ENCODE results near the gene TMEM91. TPM values are rescaled to one million over a fixed set of nuclear protein-coding genes. Genes with fewer than 3 reads are reported as not detected.

TMEM91 gene
- total RNA-seq, 1 experiment from 2014 or later = 5.3 TPM

DNA sequence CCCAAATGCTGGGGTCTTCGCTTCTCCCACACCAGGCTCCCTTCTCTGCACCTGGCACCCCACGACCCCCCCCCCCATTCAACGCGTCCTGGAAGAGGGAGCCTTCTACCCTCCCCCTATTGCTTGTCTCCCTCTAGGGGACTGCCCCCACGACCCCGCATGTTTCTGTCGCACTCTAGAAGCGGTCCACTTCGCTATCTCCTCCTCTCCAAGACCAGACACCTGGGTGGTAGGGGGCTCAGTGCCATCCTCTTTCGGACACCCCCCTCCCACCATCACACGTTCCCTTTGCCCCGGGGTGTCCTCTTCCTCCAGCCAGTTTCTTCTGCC lies 24.1 kb upstream of the TMEM91 start:
- CTCF ChIA-PET = interaction anchor here (0.8 to 6.2 kb wide), 26 partner anchors 10 to 218 kb away, joined by 3 to 103 read pairs (median 6); partner anchors contain the start of genes B3GNT8, B9D2, CCDC97 and DMAC2
- H3K36me3 Mint-ChIP-seq = no peaks in the 10 kb centered on the region
- peaks cover 18% of the 10 kb centered on the region for H3K4me1 Mint-ChIP-seq
- TF ChIP-seq, protein P1, sequence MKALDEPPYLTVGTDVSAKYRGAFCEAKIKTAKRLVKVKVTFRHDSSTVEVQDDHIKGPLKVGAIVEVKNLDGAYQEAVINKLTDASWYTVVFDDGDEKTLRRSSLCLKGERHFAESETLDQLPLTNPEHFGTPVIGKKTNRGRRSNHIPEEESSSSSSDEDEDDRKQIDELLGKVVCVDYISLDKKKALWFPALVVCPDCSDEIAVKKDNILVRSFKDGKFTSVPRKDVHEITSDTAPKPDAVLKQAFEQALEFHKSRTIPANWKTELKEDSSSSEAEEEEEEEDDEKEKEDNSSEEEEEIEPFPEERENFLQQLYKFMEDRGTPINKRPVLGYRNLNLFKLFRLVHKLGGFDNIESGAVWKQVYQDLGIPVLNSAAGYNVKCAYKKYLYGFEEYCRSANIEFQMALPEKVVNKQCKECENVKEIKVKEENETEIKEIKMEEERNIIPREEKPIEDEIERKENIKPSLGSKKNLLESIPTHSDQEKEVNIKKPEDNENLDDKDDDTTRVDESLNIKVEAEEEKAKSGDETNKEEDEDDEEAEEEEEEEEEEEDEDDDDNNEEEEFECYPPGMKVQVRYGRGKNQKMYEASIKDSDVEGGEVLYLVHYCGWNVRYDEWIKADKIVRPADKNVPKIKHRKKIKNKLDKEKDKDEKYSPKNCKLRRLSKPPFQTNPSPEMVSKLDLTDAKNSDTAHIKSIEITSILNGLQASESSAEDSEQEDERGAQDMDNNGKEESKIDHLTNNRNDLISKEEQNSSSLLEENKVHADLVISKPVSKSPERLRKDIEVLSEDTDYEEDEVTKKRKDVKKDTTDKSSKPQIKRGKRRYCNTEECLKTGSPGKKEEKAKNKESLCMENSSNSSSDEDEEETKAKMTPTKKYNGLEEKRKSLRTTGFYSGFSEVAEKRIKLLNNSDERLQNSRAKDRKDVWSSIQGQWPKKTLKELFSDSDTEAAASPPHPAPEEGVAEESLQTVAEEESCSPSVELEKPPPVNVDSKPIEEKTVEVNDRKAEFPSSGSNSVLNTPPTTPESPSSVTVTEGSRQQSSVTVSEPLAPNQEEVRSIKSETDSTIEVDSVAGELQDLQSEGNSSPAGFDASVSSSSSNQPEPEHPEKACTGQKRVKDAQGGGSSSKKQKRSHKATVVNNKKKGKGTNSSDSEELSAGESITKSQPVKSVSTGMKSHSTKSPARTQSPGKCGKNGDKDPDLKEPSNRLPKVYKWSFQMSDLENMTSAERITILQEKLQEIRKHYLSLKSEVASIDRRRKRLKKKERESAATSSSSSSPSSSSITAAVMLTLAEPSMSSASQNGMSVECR (CRISPR knock-in tag; IDR thresholded peaks at IDR 0.05; ENCODE audit: borderline replicate concordance) = no peak
- TF ChIP-seq SOX15 (CRISPR knock-in tag; IDR thresholded peaks at IDR 0.05) (no peak), RELA (CRISPR knock-in tag; IDR thresholded peaks at IDR 0.05; ENCODE audit: borderline replicate concordance) (no peak), FOXP1 (CRISPR knock-in tag; IDR thresholded peaks at IDR 0.05; ENCODE audit: borderline replicate concordance) (no peak), GTF2I (CRISPR knock-in tag; conservative IDR thresholded peaks at IDR 0.05) (no peak), ZNF317 (CRISPR knock-in tag; IDR thresholded peaks at IDR 0.05; ENCODE audit: borderline replicate concordance, low read depth) (no peak), GRHL2 (CRISPR knock-in tag; IDR thresholded peaks at IDR 0.05; ENCODE audit: insufficient replicate concordance, severe bottlenecking) (no peak), NFE2L1 (CRISPR knock-in tag; IDR thresholded peaks at IDR 0.05) (no peak), HMGA2 (CRISPR knock-in tag; IDR thresholded peaks at IDR 0.05) (no peak)
- H3K9me3 Mint-ChIP-seq = no peaks in the 10 kb centered on the region
- ATAC-seq = no peak
- peaks cover 58% of the 10 kb centered on the region for H3K27me3 Mint-ChIP-seq (ENCODE audit: low read depth)
- no peak for DNase-seq (ENCODE audit: low spot score)
- peak overlapping the region; percentile 89 for H3K4me3 Mint-ChIP-seq
- POLR2A ChIA-PET = interaction anchor here (0.6 to 1.0 kb wide), 3 partner anchors 11 to 25 kb away, joined by 3 to 4 read pairs (median 4); partner anchors contain the start of gene B9D2
- no peak overlapping the region for H3K27ac Mint-ChIP-seq

- ATAC-seq (peak; percentile 39), DNase-seq (ENCODE audit: low spot score) (peak; percentile 75)
- H3K9me3 Mint-ChIP-seq = no peaks in the 10 kb centered on the region
- ChIA-PET POLR2A (interaction anchor here (0.8 to 1.0 kb wide), 2 partner anchors 11 to 25 kb away, joined by 4 read pairs; partner anchors contain the start of gene B9D2), CTCF (interaction anchor here (0.7 to 6.2 kb wide), 29 partner anchors 11 to 507 kb away, joined by 3 to 103 read pairs (median 6); partner anchors contain the start of genes B3GNT8, B9D2, CCDC97 and DMAC2)
- peak overlapping the region; percentile 89 for H3K4me3 Mint-ChIP-seq
- peaks cover 58% of the 10 kb centered on the region for H3K27me3 Mint-ChIP-seq (ENCODE audit: low read depth)
- H3K4me1 Mint-ChIP-seq = peaks cover 18% of the 10 kb centered on the region
- no peak overlapping the region for H3K27ac Mint-ChIP-seq
- no peaks in the 10 kb centered on the region for H3K36me3 Mint-ChIP-seq
- TF ChIP-seq ESRRA (CRISPR knock-in tag; IDR thresholded peaks at IDR 0.05; ENCODE audit: borderline replicate concordance) (no peak), CDX4 (CRISPR knock-in tag; IDR thresholded peaks at IDR 0.05; ENCODE audit: borderline replicate concordance) (no peak), ETV6 (CRISPR knock-in tag; IDR thresholded peaks at IDR 0.05) (peak; percentile 80; the same call in 1 of the 2 replicates), FOXK1 (CRISPR knock-in tag; IDR thresholded peaks at IDR 0.05) (peak; percentile 15; the same call in 1 of the 2 replicates), ATF1 (CRISPR knock-in tag; IDR thresholded peaks at IDR 0.05) (no peak), NFYB (CRISPR knock-in tag; conservative IDR thresholded peaks at IDR 0.05; ENCODE audit: low read depth) (no peak), FOXP1 (CRISPR knock-in tag; IDR thresholded peaks at IDR 0.05; ENCODE audit: borderline replicate concordance) (peak; percentile 17; the same call in 1 of the 2 replicates), SMAD3 (CRISPR knock-in tag; IDR thresholded peaks at IDR 0.05; ENCODE audit: borderline replicate concordance) (no peak), SMAD4 (CRISPR knock-in tag; IDR thresholded peaks at IDR 0.05) (no peak), ZNF317 (CRISPR knock-in tag; IDR thresholded peaks at IDR 0.05; ENCODE audit: borderline replicate concordance, low read depth) (0 out of 2 replicates have a peak, but pooled peaks have one; percentile 23), OVOL2 (CRISPR knock-in tag; IDR thresholded peaks at IDR 0.05; ENCODE audit: borderline replicate concordance) (no peak), NR3C1 (CRISPR knock-in tag; conservative IDR thresholded peaks at IDR 0.05; ENCODE audit: low read depth) (no peak), CBFB (CRISPR knock-in tag; IDR thresholded peaks at IDR 0.05; ENCODE audit: low read depth) (no peak), TEAD4 (CRISPR knock-in tag; IDR thresholded peaks at IDR 0.05) (no peak), ATF6 (CRISPR knock-in tag; IDR thresholded peaks at IDR 0.05) (no peak), HMGXB4 (CRISPR knock-in tag; IDR thresholded peaks at IDR 0.05) (peak; percentile 95), ZBTB21 (CRISPR knock-in tag; IDR thresholded peaks at IDR 0.05; ENCODE audit: borderline replicate concordance) (no peak)
These were observed 23.5 kb upstream of the TMEM91 start for GRCh38 chr19:41352609-41353465.

Data from WTC11 (cell line).